ENCODE measurements around the gene MEI1. TPM values are rescaled to one million over a fixed set of nuclear protein-coding genes. Genes with fewer than 3 reads are reported as not detected.

Gene MEI1
- total RNA-seq, 1 experiment from 2014 or later = not detected

DNA sequence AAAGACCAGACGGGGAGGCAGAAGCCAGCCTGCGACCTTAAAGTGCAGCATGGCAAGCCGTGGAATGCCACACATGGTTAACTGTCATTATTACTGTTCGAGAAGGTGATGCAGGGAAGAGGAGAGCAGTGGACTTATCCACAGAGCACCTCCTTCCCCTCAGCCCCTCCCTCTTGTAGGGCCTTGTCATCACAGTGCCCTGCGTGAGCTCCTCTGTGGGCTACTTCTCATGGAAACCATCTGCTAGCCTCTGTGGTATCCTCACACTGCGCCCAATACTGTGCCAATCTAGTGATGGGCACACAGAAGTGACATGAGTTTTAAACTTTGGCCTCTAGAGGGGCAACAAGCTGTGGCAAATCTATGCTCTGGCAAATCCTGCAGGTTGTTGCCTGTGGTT is 83.0 kb downstream of the MEI1 start:
- Mint-ChIP-seq H3K27ac (ENCODE audit: unreplicated experiment) (no peak overlapping the region), H3K27me3 (ENCODE audit: insufficient read depth, unreplicated experiment) (no peaks in the 10 kb centered on the region), H3K9me3 (ENCODE audit: unreplicated experiment) (no peaks in the 10 kb centered on the region), H3K4me1 (ENCODE audit: low read depth, unreplicated experiment) (peaks cover 8% of the 10 kb centered on the region), H3K4me3 (ENCODE audit: unreplicated experiment) (no peak overlapping the region), H3K36me3 (ENCODE audit: insufficient read depth, unreplicated experiment) (no peaks in the 10 kb centered on the region)
- POLR2A ChIA-PET = no interaction called here
- TF ChIP-seq, protein P1, sequence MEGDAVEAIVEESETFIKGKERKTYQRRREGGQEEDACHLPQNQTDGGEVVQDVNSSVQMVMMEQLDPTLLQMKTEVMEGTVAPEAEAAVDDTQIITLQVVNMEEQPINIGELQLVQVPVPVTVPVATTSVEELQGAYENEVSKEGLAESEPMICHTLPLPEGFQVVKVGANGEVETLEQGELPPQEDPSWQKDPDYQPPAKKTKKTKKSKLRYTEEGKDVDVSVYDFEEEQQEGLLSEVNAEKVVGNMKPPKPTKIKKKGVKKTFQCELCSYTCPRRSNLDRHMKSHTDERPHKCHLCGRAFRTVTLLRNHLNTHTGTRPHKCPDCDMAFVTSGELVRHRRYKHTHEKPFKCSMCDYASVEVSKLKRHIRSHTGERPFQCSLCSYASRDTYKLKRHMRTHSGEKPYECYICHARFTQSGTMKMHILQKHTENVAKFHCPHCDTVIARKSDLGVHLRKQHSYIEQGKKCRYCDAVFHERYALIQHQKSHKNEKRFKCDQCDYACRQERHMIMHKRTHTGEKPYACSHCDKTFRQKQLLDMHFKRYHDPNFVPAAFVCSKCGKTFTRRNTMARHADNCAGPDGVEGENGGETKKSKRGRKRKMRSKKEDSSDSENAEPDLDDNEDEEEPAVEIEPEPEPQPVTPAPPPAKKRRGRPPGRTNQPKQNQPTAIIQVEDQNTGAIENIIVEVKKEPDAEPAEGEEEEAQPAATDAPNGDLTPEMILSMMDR (IDR thresholded peaks at IDR 0.05; ENCODE audit: insufficient read depth in 1 of 2, low read depth in 1 of 2, low read length in 1 of 2, severe bottlenecking in 1 of 2, unreplicated experiment in 1 of 2) = no peak
- Histone ChIP-seq H3K36me3 (ENCODE audit: control insufficient read depth, insufficient read depth, low read length) (no peaks in the 10 kb centered on the region), H3K4me3 (ENCODE audit: low read depth, low read length) (no peak overlapping the region), H3K4me1 (0 out of 2 replicates have a peak, but pooled peaks cover 8% of the 10 kb centered on the region), H3K27me3 (replicated peaks; ENCODE audit: control insufficient read depth, insufficient read depth, low read length) (no peaks in the 10 kb centered on the region), H3K9me3 (no peaks in the 10 kb centered on the region)
- BruUV-seq (replicated peaks) = no TSS peak
- no peak for DNase-seq
- CTCF ChIA-PET = interaction anchor here (0.6 to 1.5 kb wide), 2 partner anchors 18 to 36 kb away, joined by 3 read pairs; partner anchors contain the start of gene CCDC134
- intact Hi-C loops (cut with micrococcal nuclease; ENCODE audit: unreplicated experiment) = no loop called here

DNA sequence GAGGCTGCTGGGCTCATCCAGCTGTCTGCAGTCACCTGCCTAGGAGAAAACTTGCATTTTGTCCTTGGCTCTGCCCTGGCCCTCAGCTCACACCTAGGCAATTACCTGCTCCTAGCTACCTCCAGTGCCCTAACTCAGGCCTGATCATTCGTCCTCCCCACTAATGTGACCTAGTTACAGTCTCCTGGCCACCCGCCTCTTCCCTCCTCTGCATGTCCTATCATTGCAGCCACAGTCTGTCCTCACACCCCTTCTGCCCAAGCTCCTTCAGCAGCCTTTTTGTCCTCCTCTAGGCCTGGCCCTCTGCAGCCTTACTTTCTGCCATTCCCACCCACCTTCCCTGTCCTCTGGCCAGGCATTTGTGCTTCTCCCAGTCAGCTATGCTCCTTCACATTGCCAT is 83.4 kb downstream of the MEI1 start:
- H3K27ac Mint-ChIP-seq (ENCODE audit: unreplicated experiment) = no peak overlapping the region
- H3K4me3 Mint-ChIP-seq (ENCODE audit: unreplicated experiment) = no peak overlapping the region
- BruUV-seq (replicated peaks) = no TSS peak

DNA sequence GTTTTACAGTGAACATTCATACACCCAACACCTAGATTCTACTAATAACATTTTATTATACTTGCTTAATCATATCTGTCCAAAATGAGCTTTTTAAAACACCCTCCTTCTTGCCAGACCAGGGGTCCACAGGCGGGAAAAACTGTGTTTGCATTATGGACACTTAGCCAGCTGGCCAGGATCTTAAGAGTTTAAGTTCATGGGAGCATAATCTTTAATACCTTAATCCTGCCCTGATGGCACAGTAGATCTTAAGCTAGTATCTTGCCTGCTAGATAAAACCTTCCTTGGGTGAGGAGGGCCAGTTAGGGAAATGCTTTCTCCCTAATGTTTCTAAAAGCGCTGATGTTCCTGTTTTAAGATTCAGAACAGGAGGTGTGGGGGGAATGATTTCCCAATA is 88.0 kb downstream of the MEI1 start:
- H3K27ac Mint-ChIP-seq (ENCODE audit: unreplicated experiment) = no peak overlapping the region
- H3K9me3 Mint-ChIP-seq (ENCODE audit: unreplicated experiment) = no peaks in the 10 kb centered on the region
- TF ChIP-seq, protein P1 (IDR thresholded peaks at IDR 0.05; ENCODE audit: insufficient read depth in 1 of 2, low read depth in 1 of 2, low read length in 1 of 2, severe bottlenecking in 1 of 2, unreplicated experiment in 1 of 2) = no peak
- no peaks in the 10 kb centered on the region for H3K9me3 ChIP-seq
- H3K4me1 ChIP-seq = no peaks in the 10 kb centered on the region
- intact Hi-C loops (cut with micrococcal nuclease; ENCODE audit: unreplicated experiment) = no loop called here
- no peak overlapping the region for H3K4me3 ChIP-seq (ENCODE audit: low read depth, low read length)
- no peaks in the 10 kb centered on the region for H3K27me3 ChIP-seq (replicated peaks; ENCODE audit: control insufficient read depth, insufficient read depth, low read length)
- H3K36me3 Mint-ChIP-seq (ENCODE audit: insufficient read depth, unreplicated experiment) = no peaks in the 10 kb centered on the region
- H3K27me3 Mint-ChIP-seq (ENCODE audit: insufficient read depth, unreplicated experiment) = no peaks in the 10 kb centered on the region
- no peak overlapping the region for H3K4me3 Mint-ChIP-seq (ENCODE audit: unreplicated experiment)
- no peaks in the 10 kb centered on the region for H3K36me3 ChIP-seq (ENCODE audit: control insufficient read depth, insufficient read depth, low read length)
- CTCF ChIA-PET = no interaction called here
- POLR2A ChIA-PET = no interaction called here
- no peak for DNase-seq
- no TSS peak for BruUV-seq (replicated peaks)
- H3K4me1 Mint-ChIP-seq (ENCODE audit: low read depth, unreplicated experiment) = no peaks in the 10 kb centered on the region

More for the DNA sequence above, 83.4 kb downstream of the MEI1 start:
- peaks cover 8% of the 10 kb centered on the region for H3K4me1 Mint-ChIP-seq (ENCODE audit: low read depth, unreplicated experiment)
- TF ChIP-seq, protein P1 (IDR thresholded peaks at IDR 0.05; ENCODE audit: insufficient read depth in 1 of 2, low read depth in 1 of 2, low read length in 1 of 2, severe bottlenecking in 1 of 2, unreplicated experiment in 1 of 2) = no peak
- no peaks in the 10 kb centered on the region for H3K27me3 Mint-ChIP-seq (ENCODE audit: insufficient read depth, unreplicated experiment)
- H3K9me3 Mint-ChIP-seq (ENCODE audit: unreplicated experiment) = no peaks in the 10 kb centered on the region
- H3K36me3 ChIP-seq (ENCODE audit: control insufficient read depth, insufficient read depth, low read length) = no peaks in the 10 kb centered on the region
- 0 out of 2 replicates have a peak, but pooled peaks cover 8% of the 10 kb centered on the region for H3K4me1 ChIP-seq
- ChIA-PET POLR2A (no interaction called here), CTCF (interaction anchor here (0.6 kb wide), 1 partner anchor 18 kb away, joined by 3 read pairs; the partner anchor contains the start of gene CCDC134)
- no peak for DNase-seq
- H3K4me3 ChIP-seq (ENCODE audit: low read depth, low read length) = no peak overlapping the region
- H3K27me3 ChIP-seq (replicated peaks; ENCODE audit: control insufficient read depth, insufficient read depth, low read length) = no peaks in the 10 kb centered on the region
- intact Hi-C loops (cut with micrococcal nuclease; ENCODE audit: unreplicated experiment) = no loop called here
- H3K36me3 Mint-ChIP-seq (ENCODE audit: insufficient read depth, unreplicated experiment) = no peaks in the 10 kb centered on the region
- no peaks in the 10 kb centered on the region for H3K9me3 ChIP-seq
